Ishikawa (cell line): ENCODE data around the gene CACNA2D2.

ENCODE experiments used
- CEBPB ChIP-seq: IDR thresholded peaks from 2 replicates; pipeline ENCODE4 v1.6.1; 2012
- CREB1 ChIP-seq: IDR thresholded peaks from 2 replicates; pipeline ENCODE4 v1.6.1; 2012; ENCODE audit warnings: low read depth
- EGR1 ChIP-seq: IDR thresholded peaks from 2 replicates; pipeline ENCODE4 v1.6.1; 2012
- EP300 ChIP-seq: IDR thresholded peaks from 2 replicates; pipeline ENCODE4 v1.6.1; 2012; ENCODE audit warnings: borderline replicate concordance
- FOXM1 ChIP-seq: IDR thresholded peaks from 2 replicates; pipeline ENCODE4 v1.6.1; 2012; ENCODE audit warnings: low read depth, borderline replicate concordance
- MAX ChIP-seq: IDR thresholded peaks from 2 replicates; pipeline ENCODE4 v1.6.1; 2012
- NFIC ChIP-seq: IDR thresholded peaks from 2 replicates; pipeline ENCODE4 v1.6.1; 2012
- RAD21 ChIP-seq: IDR thresholded peaks from 2 replicates; pipeline ENCODE4 v1.6.1; 2012; ENCODE audit warnings: low read depth
- TAF1 ChIP-seq: IDR thresholded peaks from 2 replicates; pipeline ENCODE4 v1.6.1; 2012; ENCODE audit warnings: low read depth, mild to moderate bottlenecking
- TCF12 ChIP-seq: IDR thresholded peaks from 2 replicates; pipeline ENCODE4 v1.6.1; 2012; ENCODE audit warnings: low read depth
- TEAD4 ChIP-seq: IDR thresholded peaks from 2 replicates; pipeline ENCODE4 v1.6.1; 2012
- YY1 ChIP-seq: IDR thresholded peaks from 2 replicates; pipeline ENCODE4 v1.6.1; 2012; ENCODE audit warnings: low read depth
- ZBTB7A ChIP-seq: IDR thresholded peaks from 2 replicates; pipeline ENCODE4 v1.6.1; 2012; ENCODE audit warnings: low read depth
- TF ChIP-seq, protein P1 (sequence below): IDR thresholded peaks from 2 replicates; pipeline ENCODE4 v1.6.1; 2012; ENCODE audit warnings: low read depth, mild to moderate bottlenecking
- TF ChIP-seq, protein P2 (sequence below): IDR thresholded peaks from 2 replicates; pipeline ENCODE4 v1.6.1; 2012

CACNA2D2 gene

GRCh38 chr3:50478671-50479260 lies 24.7 kb downstream of the CACNA2D2 start:
- TF ChIP-seq CEBPB (no peak), EP300 (no peak), YY1 (no peak), FOXM1 (no peak), CREB1 (no peak), TCF12 (no peak), RAD21 (no peak), MAX (no peak), EGR1 (no peak), TAF1 (no peak), ZBTB7A (no peak)
- TF ChIP-seq, protein P1, sequence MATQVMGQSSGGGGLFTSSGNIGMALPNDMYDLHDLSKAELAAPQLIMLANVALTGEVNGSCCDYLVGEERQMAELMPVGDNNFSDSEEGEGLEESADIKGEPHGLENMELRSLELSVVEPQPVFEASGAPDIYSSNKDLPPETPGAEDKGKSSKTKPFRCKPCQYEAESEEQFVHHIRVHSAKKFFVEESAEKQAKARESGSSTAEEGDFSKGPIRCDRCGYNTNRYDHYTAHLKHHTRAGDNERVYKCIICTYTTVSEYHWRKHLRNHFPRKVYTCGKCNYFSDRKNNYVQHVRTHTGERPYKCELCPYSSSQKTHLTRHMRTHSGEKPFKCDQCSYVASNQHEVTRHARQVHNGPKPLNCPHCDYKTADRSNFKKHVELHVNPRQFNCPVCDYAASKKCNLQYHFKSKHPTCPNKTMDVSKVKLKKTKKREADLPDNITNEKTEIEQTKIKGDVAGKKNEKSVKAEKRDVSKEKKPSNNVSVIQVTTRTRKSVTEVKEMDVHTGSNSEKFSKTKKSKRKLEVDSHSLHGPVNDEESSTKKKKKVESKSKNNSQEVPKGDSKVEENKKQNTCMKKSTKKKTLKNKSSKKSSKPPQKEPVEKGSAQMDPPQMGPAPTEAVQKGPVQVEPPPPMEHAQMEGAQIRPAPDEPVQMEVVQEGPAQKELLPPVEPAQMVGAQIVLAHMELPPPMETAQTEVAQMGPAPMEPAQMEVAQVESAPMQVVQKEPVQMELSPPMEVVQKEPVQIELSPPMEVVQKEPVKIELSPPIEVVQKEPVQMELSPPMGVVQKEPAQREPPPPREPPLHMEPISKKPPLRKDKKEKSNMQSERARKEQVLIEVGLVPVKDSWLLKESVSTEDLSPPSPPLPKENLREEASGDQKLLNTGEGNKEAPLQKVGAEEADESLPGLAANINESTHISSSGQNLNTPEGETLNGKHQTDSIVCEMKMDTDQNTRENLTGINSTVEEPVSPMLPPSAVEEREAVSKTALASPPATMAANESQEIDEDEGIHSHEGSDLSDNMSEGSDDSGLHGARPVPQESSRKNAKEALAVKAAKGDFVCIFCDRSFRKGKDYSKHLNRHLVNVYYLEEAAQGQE = no peak

GRCh38 chr3:50478051-50478450 lies 25.4 kb downstream of the CACNA2D2 start:
- TF ChIP-seq MAX (no peak), RAD21 (no peak), CEBPB (no peak), YY1 (no peak), TCF12 (no peak), TEAD4 (no peak), FOXM1 (no peak), TAF1 (no peak), ZBTB7A (no peak), CREB1 (no peak), EP300 (no peak), NFIC (no peak), EGR1 (no peak)
- TF ChIP-seq, protein P2, sequence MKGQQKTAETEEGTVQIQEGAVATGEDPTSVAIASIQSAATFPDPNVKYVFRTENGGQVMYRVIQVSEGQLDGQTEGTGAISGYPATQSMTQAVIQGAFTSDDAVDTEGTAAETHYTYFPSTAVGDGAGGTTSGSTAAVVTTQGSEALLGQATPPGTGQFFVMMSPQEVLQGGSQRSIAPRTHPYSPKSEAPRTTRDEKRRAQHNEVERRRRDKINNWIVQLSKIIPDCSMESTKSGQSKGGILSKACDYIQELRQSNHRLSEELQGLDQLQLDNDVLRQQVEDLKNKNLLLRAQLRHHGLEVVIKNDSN = no peak
- TF ChIP-seq, protein P1 = no peak

DNA sequence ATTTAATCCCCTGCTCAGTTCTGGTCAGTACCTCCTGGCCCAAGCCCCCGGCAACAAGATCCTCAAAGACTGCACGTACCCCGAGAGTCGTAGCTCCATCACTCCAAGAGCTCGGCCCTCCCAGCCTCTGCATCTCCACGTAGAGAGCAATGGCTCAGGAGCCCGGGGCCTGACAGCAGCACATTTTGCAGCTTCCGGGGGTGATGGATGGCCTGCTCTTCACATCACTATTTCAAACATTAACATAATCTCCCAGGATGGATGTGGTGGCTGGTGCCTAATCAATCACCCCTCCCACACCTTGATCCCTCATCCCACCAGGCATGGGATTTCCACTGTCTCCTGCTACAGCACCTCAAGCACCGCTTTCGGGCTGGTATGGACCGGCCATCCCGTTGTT lies 28.1 kb downstream of the CACNA2D2 start:
- TF ChIP-seq, protein P2 = no peak
- TF ChIP-seq TEAD4 (no peak), ZBTB7A (no peak), YY1 (no peak), CREB1 (no peak), TAF1 (no peak), NFIC (no peak), MAX (no peak), EGR1 (no peak), RAD21 (no peak), EP300 (no peak), FOXM1 (no peak)
- TF ChIP-seq, protein P1 = no peak

GRCh38 chr3:50474717-50475116 lies 28.7 kb downstream of the CACNA2D2 start:
- TF ChIP-seq FOXM1 (no peak), TCF12 (no peak), TAF1 (no peak), MAX (no peak), YY1 (no peak), ZBTB7A (no peak), EGR1 (no peak)
- TF ChIP-seq, protein P1 = no peak
